ENCODE results near the gene NRDE2. TPM values are rescaled to one million over a fixed set of nuclear protein-coding genes. Genes with fewer than 3 reads are reported as not detected.
"Not testable (repeated sequence)": the region's sequence is repeated elsewhere in the genome, so short reads cannot be mapped to it uniquely, and the experiment has no call there.

NRDE2 gene
- total RNA-seq, 2 experiments from 2014 or later = 22.0 to 23.1 TPM

- Mint-ChIP-seq H3K36me3 (ENCODE audit: low read depth) (no peaks in the 10 kb centered on the region), H3K9me3 (no peaks in the 10 kb centered on the region), H3K27me3 (ENCODE audit: low read depth) (no peaks in the 10 kb centered on the region), H3K27ac (no peak overlapping the region), H3K4me1 (ENCODE audit: low read depth) (no peaks in the 10 kb centered on the region), H3K4me3 (no peak overlapping the region)
- no peak for DNase-seq
- CTCF ChIA-PET = no interaction called here
- intact Hi-C loops (cut with micrococcal nuclease) = no loop called here
Measured at GRCh38 chr14:90356925-90357324, 25.2 kb upstream of the NRDE2 start.

DNA sequence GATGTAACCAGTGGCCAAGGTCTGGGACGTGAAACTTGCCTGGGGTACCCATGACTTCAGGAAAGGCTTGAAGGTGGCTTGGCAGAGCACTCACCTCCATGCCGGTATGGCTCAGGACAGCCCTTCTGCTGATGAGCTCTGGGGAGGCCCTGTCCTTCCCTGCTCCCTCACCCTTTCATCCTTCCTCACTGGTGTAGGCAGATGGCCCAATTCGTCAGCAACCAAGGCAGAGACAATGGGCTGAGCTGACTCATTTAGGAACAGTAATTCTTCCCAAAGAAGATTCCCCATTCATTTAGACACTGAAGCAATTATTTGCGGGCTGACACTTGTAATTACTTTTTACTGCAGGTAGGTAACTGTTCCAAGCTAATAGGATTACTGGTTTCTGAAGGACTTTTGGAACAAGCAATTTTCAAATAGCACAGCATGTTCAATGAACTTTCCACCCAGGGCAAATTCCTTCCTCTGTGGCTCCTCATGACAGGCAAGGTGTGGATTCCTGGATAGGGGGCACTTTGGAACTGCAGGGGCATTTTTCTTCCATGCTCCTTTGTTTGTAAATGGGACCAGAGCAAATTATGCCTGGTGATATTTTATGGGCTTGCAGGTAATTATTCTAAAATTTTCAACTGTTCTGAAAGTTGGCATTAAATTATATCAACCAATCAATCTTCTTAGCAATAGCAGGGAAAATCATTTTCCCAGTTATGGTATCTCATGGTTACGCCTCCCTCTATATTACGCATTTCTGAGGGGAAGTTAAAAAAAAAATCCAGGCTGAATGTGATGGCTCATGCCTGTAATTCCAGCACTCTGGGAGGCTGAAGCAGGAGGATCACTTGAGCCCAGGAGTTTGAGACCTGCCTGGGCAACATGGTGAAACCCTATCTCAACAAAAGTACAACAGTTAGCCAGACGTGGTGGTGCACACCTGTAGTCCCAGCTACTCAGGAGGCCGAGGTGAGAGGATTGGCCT, 24.1 kb upstream of the NRDE2 start:
- no peak overlapping the region for H3K4me3 Mint-ChIP-seq
- intact Hi-C loops (cut with micrococcal nuclease) = no loop called here
- no peaks in the 10 kb centered on the region for H3K9me3 Mint-ChIP-seq
- no peaks in the 10 kb centered on the region for H3K4me1 Mint-ChIP-seq (ENCODE audit: low read depth)
- H3K36me3 Mint-ChIP-seq (ENCODE audit: low read depth) = no peaks in the 10 kb centered on the region
- no peak overlapping the region for H3K27ac Mint-ChIP-seq
- CTCF ChIA-PET = interaction anchor here (0.6 kb wide), 1 partner anchor 81 kb away, joined by 3 read pairs; no protein-coding TSS in a partner anchor
- no peaks in the 10 kb centered on the region for H3K27me3 Mint-ChIP-seq (ENCODE audit: low read depth)
- DNase-seq = no peak

- CTCF ChIA-PET = no interaction called here
- Mint-ChIP-seq H3K9me3 (no peaks in the 10 kb centered on the region), H3K27ac (no peak overlapping the region), H3K4me3 (no peak overlapping the region), H3K4me1 (ENCODE audit: low read depth) (peaks cover 3% of the 10 kb centered on the region), H3K36me3 (ENCODE audit: low read depth) (no peaks in the 10 kb centered on the region), H3K27me3 (ENCODE audit: low read depth) (no peaks in the 10 kb centered on the region)
- intact Hi-C loops (cut with micrococcal nuclease) = no loop called here
- no peak for DNase-seq
Measured at GRCh38 chr14:90354551-90355298, 23.0 kb upstream of the NRDE2 start.

DNA sequence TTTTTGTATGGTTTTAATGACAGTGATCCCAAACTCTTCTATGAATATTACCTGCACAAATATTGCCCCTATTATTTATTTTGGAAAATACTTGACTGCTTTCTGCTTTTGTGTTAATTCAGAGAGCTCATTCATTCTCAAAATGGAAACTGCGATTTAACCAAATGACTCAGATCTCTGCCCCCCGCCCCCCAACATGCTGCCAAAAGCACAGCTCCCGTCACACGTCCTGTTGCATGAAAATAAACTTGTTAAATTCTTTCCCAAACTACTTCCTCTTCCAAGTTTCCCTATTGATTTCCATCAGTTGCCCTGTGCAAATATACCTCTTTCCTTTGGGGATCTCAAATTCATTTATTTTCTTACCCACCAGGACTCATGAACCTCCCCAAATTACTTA, 18.0 kb upstream of the NRDE2 start:
- intact Hi-C loops (cut with micrococcal nuclease) = no loop called here
- CTCF ChIA-PET = interaction anchor here (0.6 kb wide), 1 partner anchor 823 kb away, joined by 3 read pairs; no protein-coding TSS in a partner anchor
- H3K4me3 Mint-ChIP-seq = no peak overlapping the region
- DNase-seq = peak; percentile 8
- H3K4me1 Mint-ChIP-seq (ENCODE audit: low read depth) = peaks cover 3% of the 10 kb centered on the region
- H3K36me3 Mint-ChIP-seq (ENCODE audit: low read depth) = no peaks in the 10 kb centered on the region
- no peaks in the 10 kb centered on the region for H3K27me3 Mint-ChIP-seq (ENCODE audit: low read depth)
- H3K27ac Mint-ChIP-seq = no peak overlapping the region
- no peaks in the 10 kb centered on the region for H3K9me3 Mint-ChIP-seq

DNA sequence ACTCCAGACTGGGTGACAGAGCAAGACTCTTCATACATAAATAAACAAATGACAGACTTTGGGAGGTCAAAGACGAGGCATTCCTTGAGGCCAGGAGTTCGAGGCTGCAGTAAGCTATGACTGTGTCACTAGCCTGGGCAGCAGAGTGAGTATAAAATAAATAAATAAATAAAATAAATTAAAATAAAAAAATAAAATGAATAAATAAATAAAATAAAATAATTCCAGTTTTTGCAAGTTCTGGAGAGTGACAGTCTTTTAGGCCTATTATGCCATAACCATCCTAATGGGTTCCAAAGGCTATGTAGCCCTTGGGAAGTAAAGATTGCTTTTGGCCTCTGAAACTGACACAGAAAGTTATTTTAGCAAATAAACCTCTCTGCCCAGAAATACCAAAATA, 16.5 kb upstream of the NRDE2 start:
- Mint-ChIP-seq H3K4me1 (ENCODE audit: low read depth) (peaks cover 3% of the 10 kb centered on the region), H3K4me3 (no peak overlapping the region), H3K27ac (no peak overlapping the region), H3K27me3 (ENCODE audit: low read depth) (no peaks in the 10 kb centered on the region), H3K9me3 (no peaks in the 10 kb centered on the region), H3K36me3 (ENCODE audit: low read depth) (no peaks in the 10 kb centered on the region)
- no peak for DNase-seq
- intact Hi-C loops (cut with micrococcal nuclease) = no loop called here
- CTCF ChIA-PET = no interaction called here

DNA sequence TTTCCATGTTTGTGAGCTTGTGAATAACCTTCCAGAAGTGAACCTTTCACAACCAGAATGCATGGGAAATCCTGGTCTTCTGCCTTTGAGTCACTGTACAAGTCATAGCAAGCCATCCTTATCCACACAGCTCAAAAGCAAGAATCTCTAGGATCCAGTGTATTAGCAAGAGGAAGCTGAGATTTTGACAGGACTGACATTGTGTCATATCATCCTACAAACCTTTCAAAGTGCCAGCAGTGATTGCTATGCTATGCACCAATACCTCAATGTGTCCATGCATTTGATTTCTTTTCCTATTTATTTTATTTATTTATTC, 13.5 kb upstream of the NRDE2 start:
- no peaks in the 10 kb centered on the region for H3K36me3 Mint-ChIP-seq (ENCODE audit: low read depth)
- no peak for DNase-seq
- H3K9me3 Mint-ChIP-seq = no peaks in the 10 kb centered on the region
- intact Hi-C loops (cut with micrococcal nuclease) = no loop called here
- CTCF ChIA-PET = no interaction called here
- peaks cover 2% of the 10 kb centered on the region for H3K27me3 Mint-ChIP-seq (ENCODE audit: low read depth)
- H3K4me3 Mint-ChIP-seq = no peak overlapping the region
- no peak overlapping the region for H3K27ac Mint-ChIP-seq
- H3K4me1 Mint-ChIP-seq (ENCODE audit: low read depth) = peaks cover 3% of the 10 kb centered on the region

GRCh38 chr14:90344331-90345238, 12.8 kb upstream of the NRDE2 start:
- Mint-ChIP-seq H3K36me3 (ENCODE audit: low read depth) (no peaks in the 10 kb centered on the region), H3K27ac (no peak overlapping the region)

DNA sequence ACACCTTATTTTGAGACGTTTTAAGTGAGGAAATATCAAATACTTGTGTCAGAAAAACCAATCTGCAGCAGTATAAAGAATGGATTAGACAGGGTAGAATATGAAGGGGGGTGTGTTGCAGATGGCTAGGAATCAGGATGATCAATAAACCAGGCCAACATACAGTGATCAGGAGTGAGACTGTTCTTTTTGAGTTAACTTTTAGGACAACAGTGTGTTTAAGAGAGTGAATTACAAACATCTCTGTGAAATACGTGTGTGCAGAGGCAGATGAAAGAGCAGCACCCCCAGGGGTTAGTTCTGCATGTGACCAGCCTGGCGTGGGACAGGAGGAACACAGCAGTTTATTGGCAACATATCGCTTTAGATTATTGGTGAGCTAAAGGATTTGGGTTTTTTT, 10.6 kb upstream of the NRDE2 start:
- no peak overlapping the region for H3K27ac Mint-ChIP-seq
- peaks cover 4% of the 10 kb centered on the region for H3K27me3 Mint-ChIP-seq (ENCODE audit: low read depth)
- no peaks in the 10 kb centered on the region for H3K4me1 Mint-ChIP-seq (ENCODE audit: low read depth)
- no peak overlapping the region for H3K4me3 Mint-ChIP-seq
- H3K9me3 Mint-ChIP-seq = no peaks in the 10 kb centered on the region
- intact Hi-C loops (cut with micrococcal nuclease) = no loop called here
- no peaks in the 10 kb centered on the region for H3K36me3 Mint-ChIP-seq (ENCODE audit: low read depth)
- no peak for DNase-seq
- CTCF ChIA-PET = interaction anchor here (0.6 to 1.2 kb wide), 2 partner anchors 41 to 58 kb away, joined by 3 read pairs; no protein-coding TSS in a partner anchor

More at GRCh38 chr14:90344331-90345238, 12.8 kb upstream of the NRDE2 start:
- Mint-ChIP-seq H3K4me1 (ENCODE audit: low read depth) (no peaks in the 10 kb centered on the region), H3K9me3 (no peaks in the 10 kb centered on the region), H3K27me3 (ENCODE audit: low read depth) (peaks cover 2% of the 10 kb centered on the region), H3K4me3 (no peak overlapping the region)
- intact Hi-C loops (cut with micrococcal nuclease) = no loop called here
- CTCF ChIA-PET = no interaction called here
- no peak for DNase-seq

- Mint-ChIP-seq H3K9me3 (no peaks in the 10 kb centered on the region), H3K36me3 (ENCODE audit: low read depth) (no peaks in the 10 kb centered on the region), H3K27me3 (ENCODE audit: low read depth) (peaks cover 6% of the 10 kb centered on the region), H3K4me1 (ENCODE audit: low read depth) (no peaks in the 10 kb centered on the region), H3K27ac (no peak overlapping the region), H3K4me3 (no peak overlapping the region)
- intact Hi-C loops (cut with micrococcal nuclease) = no loop called here
- CTCF ChIA-PET = interaction anchor here (1.2 kb wide), 1 partner anchor 58 kb away, joined by 3 read pairs; no protein-coding TSS in a partner anchor
- DNase-seq = no peak
Measured at GRCh38 chr14:90341784-90342183, 10.0 kb upstream of the NRDE2 start.

DNA sequence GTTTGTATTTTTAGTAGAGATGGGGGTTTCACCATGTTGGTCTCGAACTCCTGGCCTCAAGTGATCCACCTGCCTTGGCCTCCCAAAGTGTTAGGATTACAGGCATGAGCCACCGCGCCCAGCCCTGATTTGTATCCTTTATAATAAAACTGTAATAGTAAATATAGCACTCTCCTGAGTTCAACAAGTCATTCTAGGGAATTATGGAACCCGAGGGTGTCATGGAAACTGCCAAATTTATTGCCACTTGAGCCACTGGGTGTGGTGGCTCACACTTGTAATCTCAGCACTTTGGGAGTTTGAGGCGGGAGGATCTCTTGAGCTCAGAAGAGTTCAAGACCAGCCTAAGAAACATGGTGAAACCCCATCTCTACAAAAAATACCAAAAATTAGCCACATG, 9.5 kb upstream of the NRDE2 start:
- not testable (repeated sequence) for H3K27ac Mint-ChIP-seq, H3K4me3 Mint-ChIP-seq

DNA sequence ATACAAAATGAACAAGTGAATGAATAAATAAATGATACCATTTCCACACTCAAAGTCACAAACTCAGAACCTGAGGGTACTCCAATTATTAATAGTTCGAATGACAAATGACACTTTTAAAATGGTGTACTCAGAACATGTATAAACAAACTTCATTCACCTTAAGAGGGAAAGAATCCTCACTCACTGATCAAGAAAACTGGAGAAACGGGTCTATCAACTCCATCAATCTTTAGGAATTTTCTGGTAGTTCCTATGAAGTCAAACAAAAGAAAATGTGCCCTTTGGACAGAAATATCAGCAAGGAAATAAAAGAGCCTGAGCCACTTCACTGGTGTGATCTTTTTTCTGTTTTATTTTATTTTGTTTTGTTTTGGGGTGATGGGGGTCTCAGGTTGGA, 5.2 kb upstream of the NRDE2 start:
- intact Hi-C loops (cut with micrococcal nuclease) = no loop called here

More for the DNA sequence above, 9.5 kb upstream of the NRDE2 start:
- CTCF ChIA-PET = interaction anchor here (1.2 kb wide), 1 partner anchor 59 kb away, joined by 3 read pairs; no protein-coding TSS in a partner anchor
- H3K27me3 Mint-ChIP-seq (ENCODE audit: low read depth); DNase-seq; H3K4me1 Mint-ChIP-seq (ENCODE audit: low read depth); H3K36me3 Mint-ChIP-seq (ENCODE audit: low read depth); H3K9me3 Mint-ChIP-seq; intact Hi-C loops (cut with micrococcal nuclease): not testable (repeated sequence)

DNA sequence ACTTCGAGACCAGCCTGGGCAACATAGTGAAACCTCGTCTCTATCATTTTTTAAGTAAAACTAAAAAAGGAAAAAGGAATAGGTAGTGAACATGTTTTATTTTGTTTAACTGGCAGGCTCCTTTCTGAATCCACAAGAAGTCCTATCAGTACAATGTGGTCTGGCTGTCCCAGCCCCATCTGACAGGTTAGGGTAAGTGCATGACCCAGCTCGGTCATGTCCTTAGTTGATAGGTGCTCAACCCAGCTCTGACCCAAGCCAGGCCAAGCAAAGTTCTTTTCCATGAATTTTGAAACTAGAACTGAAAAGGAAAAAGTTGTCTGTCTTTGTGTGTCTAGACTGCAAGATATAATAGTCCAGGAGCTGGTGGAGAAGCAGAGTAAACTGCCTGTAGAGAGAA, 4.7 kb upstream of the NRDE2 start:
- peaks cover 6% of the 10 kb centered on the region for H3K4me1 Mint-ChIP-seq (ENCODE audit: low read depth)
- no peaks in the 10 kb centered on the region for H3K36me3 Mint-ChIP-seq (ENCODE audit: low read depth)
- intact Hi-C loops (cut with micrococcal nuclease) = no loop called here
- no peak for DNase-seq
- H3K9me3 Mint-ChIP-seq = no peaks in the 10 kb centered on the region
- peaks cover 6% of the 10 kb centered on the region for H3K27me3 Mint-ChIP-seq (ENCODE audit: low read depth)
- no peak overlapping the region for H3K27ac Mint-ChIP-seq
- no peak overlapping the region for H3K4me3 Mint-ChIP-seq
- CTCF ChIA-PET = interaction anchor here (0.6 kb wide), 1 partner anchor 65 kb away, joined by 3 read pairs; no protein-coding TSS in a partner anchor

More for the DNA sequence above, 5.2 kb upstream of the NRDE2 start:
- Mint-ChIP-seq H3K4me3 (no peak overlapping the region), H3K9me3 (no peaks in the 10 kb centered on the region), H3K4me1 (ENCODE audit: low read depth) (peaks cover 5% of the 10 kb centered on the region), H3K36me3 (ENCODE audit: low read depth) (no peaks in the 10 kb centered on the region), H3K27ac (no peak overlapping the region), H3K27me3 (ENCODE audit: low read depth) (peaks cover 6% of the 10 kb centered on the region)
- no peak for DNase-seq
- CTCF ChIA-PET = no interaction called here

Measured in activated naive CD4-positive, alpha-beta T cell treated with anti-CD3 and anti-CD28 coated beads for 36 hours (primary cell).